DOHH2 (cell line): ENCODE results near the gene CA9.

Experiments used
- H3F3A ChIP-seq: fragments of 200-600 bp; sonication (generic), shearing (Covaris generic); 2 replicates; pipeline ENCODE4 v1.6.0; 2016; ENCODE audit warnings: antibody characterized with exemption, mild to moderate bottlenecking; ENCODE audit not compliant: control insufficient read depth, insufficient read depth
- H3K27ac ChIP-seq: fragments of 200-600 bp; sonication (generic); 2 replicates; pipeline ENCODE4 v1.5.1; 2014; ENCODE audit warnings: low read depth, mild to moderate bottlenecking, low read length, moderate library complexity
- H3K27me3 ChIP-seq: fragments of 200-600 bp; sonication (generic); 2 replicates; pipeline ENCODE4 v1.6.1; 2014; ENCODE audit warnings: mild to moderate bottlenecking, low read length, mixed read lengths; ENCODE audit not compliant: control insufficient read depth
- H3K36me3 ChIP-seq: fragments of 200-600 bp; sonication (generic); 2 replicates; pipeline ENCODE4 v1.6.1; 2014; ENCODE audit warnings: mild to moderate bottlenecking, low read length, moderate library complexity, mixed read lengths; ENCODE audit not compliant: control insufficient read depth
- H3K4me1 ChIP-seq: fragments of 200-600 bp; sonication (generic); 2 replicates; pipeline ENCODE4 v1.6.1; 2014; ENCODE audit warnings: mild to moderate bottlenecking, low read length, mixed read lengths; ENCODE audit not compliant: control insufficient read depth
- H3K4me2 ChIP-seq: fragments of 200-600 bp; sonication (generic); 2 replicates; pipeline ENCODE4 v1.6.0; 2014; ENCODE audit warnings: mild to moderate bottlenecking, low read length, moderate library complexity
- H3K4me3 ChIP-seq: fragments of 200-600 bp; sonication (generic); 2 replicates; pipeline ENCODE4 v1.5.1; 2014; ENCODE audit warnings: mild to moderate bottlenecking, low read length, mixed read lengths
- H3K79me2 ChIP-seq: fragments of 200-600 bp; sonication (generic); 2 replicates; pipeline ENCODE4 v1.6.1; 2014; ENCODE audit warnings: mild to moderate bottlenecking, low read length, mixed read lengths; ENCODE audit not compliant: control insufficient read depth
- H3K9me2 ChIP-seq: fragments of 200-600 bp; sonication (generic); replicated peaks from 2 replicates; pipeline ENCODE4 v1.6.1; 2014; ENCODE audit warnings: mild to moderate bottlenecking, low read length, mixed read lengths; ENCODE audit not compliant: control insufficient read depth
- H3K9me3 ChIP-seq: fragments of 200-600 bp; sonication (generic); 2 replicates; pipeline ENCODE4 v1.6.1; 2014; ENCODE audit warnings: antibody characterized with exemption, low read length, mixed read lengths; ENCODE audit not compliant: control insufficient read depth, insufficient read depth
- H4K20me1 ChIP-seq: fragments of 200-600 bp; sonication (generic); 2 replicates; pipeline ENCODE4 v1.6.0; 2014; ENCODE audit warnings: low read depth, mild to moderate bottlenecking, antibody characterized with exemption, low read length, moderate library complexity; ENCODE audit not compliant: control insufficient read depth, insufficient read depth
- EZH2phosphoT487 ChIP-seq: fragments of 200-600 bp; sonication (generic); IDR thresholded peaks from 2 replicates; pipeline ENCODE4 v1.6.1; 2017; ENCODE audit warnings: borderline replicate concordance, mild to moderate bottlenecking, antibody characterized with exemption, low read length, moderate library complexity, mixed read lengths
- TF ChIP-seq, protein P1 (sequence below): fragments of 200-600 bp; sonication (generic); IDR thresholded peaks from one replicate; pipeline ENCODE4 v1.5.1; 2014; ENCODE audit warnings: antibody characterized with exemption, mild to moderate bottlenecking, low read depth, low read length; ENCODE audit not compliant: poor library complexity, severe bottlenecking

CA9 gene

DNA sequence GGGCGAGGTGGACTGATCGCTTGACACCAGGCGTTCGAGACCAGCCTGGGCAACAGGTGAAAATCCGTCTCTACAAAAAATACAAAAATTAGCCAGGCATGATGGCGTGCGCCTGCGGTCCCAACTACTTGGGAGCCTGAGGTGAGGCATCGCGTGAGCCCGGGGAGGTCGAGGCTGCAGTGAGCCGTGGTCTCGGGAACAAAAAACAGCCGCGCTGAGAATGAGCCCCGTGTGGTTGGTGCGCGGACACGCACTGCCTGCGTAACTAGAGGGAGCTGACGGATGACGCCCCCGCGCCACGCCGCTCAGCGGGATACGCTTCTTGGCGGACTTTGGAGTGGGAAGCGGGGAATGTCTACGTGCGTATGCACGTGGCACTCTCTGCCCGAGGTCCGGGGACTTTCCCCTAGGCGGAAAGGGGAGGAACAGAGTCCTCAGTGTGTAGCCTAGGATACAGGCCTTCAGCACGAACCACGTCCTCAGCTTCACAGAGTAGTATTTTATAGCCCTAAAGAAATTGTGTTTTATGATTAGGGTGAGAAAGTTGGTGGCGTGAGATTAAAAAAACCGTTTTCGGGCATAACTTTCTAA lies 16.1 kb upstream of the CA9 start, which contains the start of gene RMRP:
RMRP (minus strand) TSS at position 474 of the 591 bp plus-strand sequence.
- Histone ChIP-seq H3K36me3 (peaks cover 36% of the 10 kb centered on the region), H3K4me1 (peaks cover 49% of the 10 kb centered on the region), H3K4me2 (peak within 1 kb of the TSS; percentile 78), H3K9me2 (no peaks in the 10 kb centered on the region), H3K27me3 (no peaks in the 10 kb centered on the region), H3K4me3 (peak within 1 kb of the TSS; percentile 82), H3K79me2 (peaks cover 24% of the 10 kb centered on the region), H3K27ac (peak within 1 kb of the TSS; percentile 71), H3K9me3 (no peaks in the 10 kb centered on the region), H4K20me1 (no peaks in the 10 kb centered on the region), H3F3A (peaks cover 14% of the 10 kb centered on the region)
- no peak for TF ChIP-seq EZH2phosphoT487
- TF ChIP-seq, protein P1, sequence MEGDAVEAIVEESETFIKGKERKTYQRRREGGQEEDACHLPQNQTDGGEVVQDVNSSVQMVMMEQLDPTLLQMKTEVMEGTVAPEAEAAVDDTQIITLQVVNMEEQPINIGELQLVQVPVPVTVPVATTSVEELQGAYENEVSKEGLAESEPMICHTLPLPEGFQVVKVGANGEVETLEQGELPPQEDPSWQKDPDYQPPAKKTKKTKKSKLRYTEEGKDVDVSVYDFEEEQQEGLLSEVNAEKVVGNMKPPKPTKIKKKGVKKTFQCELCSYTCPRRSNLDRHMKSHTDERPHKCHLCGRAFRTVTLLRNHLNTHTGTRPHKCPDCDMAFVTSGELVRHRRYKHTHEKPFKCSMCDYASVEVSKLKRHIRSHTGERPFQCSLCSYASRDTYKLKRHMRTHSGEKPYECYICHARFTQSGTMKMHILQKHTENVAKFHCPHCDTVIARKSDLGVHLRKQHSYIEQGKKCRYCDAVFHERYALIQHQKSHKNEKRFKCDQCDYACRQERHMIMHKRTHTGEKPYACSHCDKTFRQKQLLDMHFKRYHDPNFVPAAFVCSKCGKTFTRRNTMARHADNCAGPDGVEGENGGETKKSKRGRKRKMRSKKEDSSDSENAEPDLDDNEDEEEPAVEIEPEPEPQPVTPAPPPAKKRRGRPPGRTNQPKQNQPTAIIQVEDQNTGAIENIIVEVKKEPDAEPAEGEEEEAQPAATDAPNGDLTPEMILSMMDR = no peak

DNA sequence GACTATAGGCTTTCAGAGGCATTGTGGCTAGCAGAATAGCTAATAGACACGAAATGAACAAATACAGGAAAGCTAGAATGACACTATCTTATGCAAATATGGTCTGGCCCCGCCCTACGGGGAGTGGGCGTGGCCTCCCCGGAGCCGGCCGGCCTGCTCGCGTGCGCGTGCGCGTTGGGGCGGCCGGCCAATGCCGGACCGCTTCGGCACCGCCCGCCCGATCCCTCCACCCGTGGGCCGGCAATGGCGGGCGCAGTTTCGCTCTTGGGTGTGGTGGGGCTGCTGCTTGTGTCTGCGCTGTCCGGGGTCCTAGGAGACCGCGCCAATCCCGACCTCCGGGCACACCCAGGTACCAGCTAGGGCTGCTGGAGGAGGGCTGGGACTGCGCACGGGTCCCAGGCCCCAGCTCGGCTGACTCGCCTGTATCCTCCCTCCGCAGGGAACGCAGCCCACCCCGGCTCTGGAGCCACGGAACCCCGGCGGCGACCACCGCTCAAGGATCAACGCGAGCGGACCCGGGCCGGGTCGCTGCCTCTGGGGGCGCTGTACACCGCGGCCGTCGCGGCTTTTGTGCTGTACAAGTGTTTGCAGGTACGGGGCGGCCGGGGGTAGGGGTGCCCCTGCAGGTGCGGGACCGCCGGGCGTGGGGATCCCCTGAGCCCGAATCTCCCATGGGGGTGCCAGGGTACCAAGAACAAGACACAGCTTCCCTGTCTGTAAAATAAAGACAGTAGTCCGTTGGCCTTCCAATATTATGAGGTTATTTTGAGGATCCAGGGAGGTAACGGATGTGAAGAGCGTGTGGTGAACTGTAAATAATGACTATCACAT lies 15.4 kb upstream of the CA9 start, which contains the start of gene CCDC107:
CCDC107 (plus strand) TSS at position 156 of the 831 bp plus-strand sequence; CDS start at position 244, 88 bp downstream.
- H3K4me1 ChIP-seq = peaks cover 56% of the 10 kb centered on the region
- TF ChIP-seq, protein P1 = peak; percentile 80
- TF ChIP-seq EZH2phosphoT487 = no peak
- no peaks in the 10 kb centered on the region for H3K9me2 ChIP-seq

DNA sequence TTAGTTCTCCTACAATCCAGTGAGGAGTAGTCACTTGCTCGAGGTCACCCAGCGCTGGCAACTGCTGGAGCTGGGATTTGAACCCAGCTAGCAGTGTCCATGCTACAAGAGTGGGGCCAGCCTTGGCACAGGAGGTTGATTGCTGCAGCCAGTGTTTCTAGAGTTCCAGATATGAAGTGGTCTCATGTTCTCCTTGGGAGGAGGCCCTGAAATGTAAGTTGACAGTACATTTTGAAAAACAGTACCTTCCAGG lies 14.8 kb upstream of the CA9 start:
- H3K36me3 ChIP-seq = peaks cover 49% of the 10 kb centered on the region
- no peaks in the 10 kb centered on the region for H3K9me2 ChIP-seq
- peaks cover 62% of the 10 kb centered on the region for H3K4me1 ChIP-seq
- H4K20me1 ChIP-seq = no peaks in the 10 kb centered on the region
- peak overlapping the region; percentile 78 for H3K4me2 ChIP-seq
- peak overlapping the region; percentile 71 for H3K27ac ChIP-seq
- TF ChIP-seq EZH2phosphoT487 = no peak
- TF ChIP-seq, protein P1 = no peak
- H3F3A ChIP-seq = peaks cover 14% of the 10 kb centered on the region
- H3K4me3 ChIP-seq = peak overlapping the region; percentile 82
- no peaks in the 10 kb centered on the region for H3K27me3 ChIP-seq
- H3K79me2 ChIP-seq = peaks cover 35% of the 10 kb centered on the region
- no peaks in the 10 kb centered on the region for H3K9me3 ChIP-seq

More for the DNA sequence above, 15.4 kb upstream of the CA9 start, which contains the start of gene CCDC107:
- peak within 1 kb of the TSS; percentile 82 for H3K4me3 ChIP-seq
- H3K27ac ChIP-seq = peak within 1 kb of the TSS; percentile 71
- peaks cover 43% of the 10 kb centered on the region for H3K36me3 ChIP-seq
- no peaks in the 10 kb centered on the region for H3K9me3 ChIP-seq
- peaks cover 14% of the 10 kb centered on the region for H3F3A ChIP-seq
- H3K4me2 ChIP-seq = peak within 1 kb of the TSS; percentile 78
- no peaks in the 10 kb centered on the region for H3K27me3 ChIP-seq
- H4K20me1 ChIP-seq = no peaks in the 10 kb centered on the region
- peaks cover 30% of the 10 kb centered on the region for H3K79me2 ChIP-seq
